Stomach (tissue), 4 donors: Measurements from ENCODE around the gene CD72.

ENCODE experiments used
- CTCF ChIP-seq, 7 experiments: fragments of 450-650 bp in 4 of 7; fragments of 200-600 bp in 3 of 7; sonication (generic) in 3 of 7; IDR thresholded peaks; one replicate each; pipeline ENCODE4 v1.5.1; 2016 to 2019; ENCODE audit warnings: antibody characterized with exemption in 7 of 7, control low read depth in 2 of 7, mild to moderate bottlenecking in 1 of 7
- POLR2A ChIP-seq, 4 donors: fragments of 450-650 bp; IDR thresholded peaks; one replicate each; pipeline ENCODE4 v1.6.1; 2016; ENCODE audit warnings: antibody characterized with exemption in 4 of 4, control low read depth in 2 of 4, mild to moderate bottlenecking in 1 of 4, moderate library complexity in 1 of 4
- POLR2AphosphoS5 ChIP-seq, 3 donors: sonication (generic); formaldehyde crosslinking; IDR thresholded peaks; one replicate each; pipeline ENCODE4 v1.6.1; 2016; ENCODE audit warnings: antibody characterized with exemption in 3 of 3

DNA sequence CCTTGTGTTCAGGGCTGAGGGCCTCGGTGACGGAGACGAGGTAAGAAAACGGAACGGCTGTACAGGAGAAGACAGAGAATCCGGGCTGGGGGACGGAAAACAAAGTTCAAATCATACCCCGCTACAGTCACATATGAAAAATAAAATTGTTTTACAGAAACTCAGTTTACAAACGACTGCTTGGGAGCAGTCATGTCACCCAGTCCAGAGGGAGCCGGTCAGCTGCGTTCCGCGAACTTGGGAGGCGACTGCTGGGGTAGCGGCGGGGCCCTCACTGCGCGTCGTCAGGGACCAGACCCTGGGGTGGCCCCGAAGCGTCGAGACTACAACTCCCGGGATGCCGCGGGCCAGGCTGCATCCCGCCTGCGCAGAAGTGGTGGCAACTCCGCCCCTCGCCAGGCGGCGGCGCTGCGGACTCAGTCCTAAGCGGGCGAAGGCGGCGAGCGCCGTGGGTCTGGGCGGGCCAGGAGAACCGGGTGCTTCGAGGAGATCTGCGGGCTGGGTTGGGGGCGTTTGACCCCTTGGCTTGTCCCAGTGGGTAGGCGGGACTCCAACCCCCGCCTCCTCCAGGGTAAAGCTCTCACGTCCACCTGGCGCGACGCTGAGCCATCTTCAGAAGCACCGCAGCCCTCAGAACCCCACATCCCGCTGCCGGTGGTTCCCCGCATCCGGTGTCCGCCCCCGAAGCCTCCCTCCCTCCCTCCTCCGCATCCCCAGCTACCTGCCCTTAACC is 28.5 kb upstream of the CD72 start:
- TF ChIP-seq CTCF (IDR thresholded peaks at IDR 0.05) (peak in 6 of 7 experiments; percentile 42 to 97 (median 96)), POLR2A (IDR thresholded peaks at IDR 0.05) (peak in 1 of 4 donors; percentile 17), POLR2AphosphoS5 (IDR thresholded peaks at IDR 0.05) (peak; percentile 84 to 96 (median 95))
